H1 (cell line): ENCODE data around the gene AKR1D1. TPM values are rescaled to one million over a fixed set of nuclear protein-coding genes. Genes with fewer than 3 reads are reported as not detected.

Experiments used
- CTCF ChIA-PET: fragments of 300-600 bp; sonication (Branson Sonifier 250); formaldehyde crosslinking; loops from one replicate; lab custom pipeline; 2021; ENCODE audit not compliant: partially characterized antibody; lab: Charles Lee
- POLR2A ChIA-PET: fragments of 300-600 bp; sonication (Branson Sonifier 250); formaldehyde crosslinking; loops from one replicate; lab custom pipeline; 2021; ENCODE audit warnings: inconsistent platforms; ENCODE audit not compliant: partially characterized antibody; lab: Charles Lee
- DNase-seq, 2 experiments: peaks; one replicate each; pipeline versions ENCODE4 v3.0.0 to v3.0.0-alpha.2; 2010 to 2022; ENCODE audit warnings: low spot score in 2 of 2, low read depth in 1 of 2, mixed read lengths in 1 of 2
- FAIRE-seq: peaks from 2 replicates; lab custom pipeline; 2011; peaks lifted over from hg19 to GRCh38; lab: Jason Lieb, UNC
- H2AFZ ChIP-seq: 2 replicates; pipeline ENCODE4 v1.8.1; 2012; ENCODE audit warnings: low read length, inconsistent platforms
- H2AK5ac ChIP-seq: 2 replicates; pipeline ENCODE4 v1.6.1; 2013; ENCODE audit warnings: low read depth, low read length
- H2BK120ac ChIP-seq: replicated peaks from 2 replicates; pipeline ENCODE3; 2013; ENCODE audit warnings: low read depth, low read length, inconsistent platforms
- H2BK12ac ChIP-seq: 2 replicates; pipeline ENCODE4 v1.6.1; 2013; ENCODE audit warnings: low read depth, low read length
- H2BK15ac ChIP-seq: 2 replicates; pipeline ENCODE4 v1.6.1; 2013; ENCODE audit warnings: low read length
- H2BK20ac ChIP-seq: 2 replicates; pipeline ENCODE4 v1.6.1; 2013; ENCODE audit warnings: low read length
- H2BK5ac ChIP-seq: 2 replicates; pipeline ENCODE4 v1.6.1; 2013; ENCODE audit warnings: low read depth, low read length
- H3K14ac ChIP-seq: 2 replicates; pipeline ENCODE4 v1.6.1; 2013; ENCODE audit warnings: inconsistent platforms; ENCODE audit not compliant: insufficient read length
- H3K18ac ChIP-seq: 2 replicates; pipeline ENCODE4 v1.6.1; 2013; ENCODE audit warnings: low read length; ENCODE audit errors: extremely low read depth
- H3K23ac ChIP-seq: 2 replicates; pipeline ENCODE4 v1.6.1; 2013; ENCODE audit warnings: inconsistent platforms; ENCODE audit not compliant: insufficient read length
- H3K23me2 ChIP-seq: 2 replicates; pipeline ENCODE4 v1.6.1; 2013; ENCODE audit warnings: low read depth, low read length
- H3K27ac ChIP-seq: 2 replicates; pipeline ENCODE4 v1.6.1; 2011; ENCODE audit warnings: low read depth, low read length, inconsistent platforms
- H3K27me3 ChIP-seq, 4 experiments: replicated peaks in 1 of 4; 1 replicate in 1 of 4; 2 replicates in 3 of 4; pipeline versions ENCODE4 v1.6.1 to v1.8.1; 2011 to 2013; ENCODE audit warnings: low read length in 3 of 4, mild to moderate bottlenecking in 3 of 4, inconsistent platforms in 2 of 4, mixed read lengths in 2 of 4, moderate library complexity in 1 of 4; ENCODE audit not compliant: control insufficient read depth in 3 of 4, insufficient read depth in 3 of 4; ENCODE audit errors: extremely low read depth in 1 of 4
- H3K36me3 ChIP-seq, 4 experiments: 2 replicates each; pipeline versions ENCODE4 v1.6.1 to v1.8.1; 2011 to 2013; ENCODE audit warnings: mild to moderate bottlenecking in 4 of 4, low read length in 3 of 4, moderate library complexity in 2 of 4, control low read depth in 1 of 4, inconsistent platforms in 1 of 4; ENCODE audit not compliant: insufficient read depth in 4 of 4, control insufficient read depth in 2 of 4
- H3K4ac ChIP-seq: replicated peaks from 2 replicates; pipeline ENCODE3; 2013; ENCODE audit warnings: low read length, low read depth, mixed read lengths, inconsistent platforms; ENCODE audit not compliant: insufficient read length
- H3K4me1 ChIP-seq, 4 experiments: replicated peaks in 1 of 4; 1 replicate in 1 of 4; 2 replicates in 3 of 4; pipeline versions ENCODE4 v1.6.1 to v1.8.1; 2011 to 2013; ENCODE audit warnings: low read length in 3 of 4, inconsistent platforms in 2 of 4, mixed read lengths in 1 of 4; ENCODE audit not compliant: insufficient read depth in 4 of 4, control insufficient read depth in 3 of 4
- H3K4me2 ChIP-seq, 2 experiments: 2 replicates each; pipeline versions ENCODE4 v1.6.1 to v1.8.1; 2011 to 2013; ENCODE audit warnings: low read depth in 2 of 2, low read length in 2 of 2, control low read depth in 1 of 2, inconsistent platforms in 1 of 2, mild to moderate bottlenecking in 1 of 2; ENCODE audit not compliant: insufficient read depth in 1 of 2
- H3K4me3 ChIP-seq, 4 experiments: fragments of 200-600, 300-600 bp in 1 of 4; sonication (generic), shearing (Covaris generic), sonication (Bioruptor Twin) in 1 of 4; 2 replicates each; pipeline versions ENCODE4 v1.5.1 to v1.8.1; 2011 to 2016; ENCODE audit warnings: low read length in 4 of 4, low read depth in 3 of 4, control low read depth in 2 of 4, inconsistent platforms in 2 of 4, mild to moderate bottlenecking in 2 of 4, mixed read lengths in 1 of 4, moderate library complexity in 1 of 4; ENCODE audit not compliant: insufficient read depth in 2 of 4; ENCODE audit errors: extremely low read depth in 1 of 4
- H3K56ac ChIP-seq: replicated peaks from 2 replicates; pipeline ENCODE3; 2013; ENCODE audit warnings: low read depth, mild to moderate bottlenecking, mixed read lengths, low read length, inconsistent platforms; ENCODE audit not compliant: insufficient read length
- H3K79me1 ChIP-seq: 2 replicates; pipeline ENCODE4 v1.6.1; 2013; ENCODE audit warnings: low read depth, low read length, control low read depth
- H3K79me2 ChIP-seq, 2 experiments: 2 replicates each; pipeline versions ENCODE4 v1.6.1 to v1.8.1; 2012 to 2013; ENCODE audit warnings: low read length in 2 of 2, mild to moderate bottlenecking in 2 of 2, inconsistent platforms in 1 of 2; ENCODE audit not compliant: insufficient read depth in 2 of 2, control insufficient read depth in 1 of 2
- H3K9ac ChIP-seq, 4 experiments: replicated peaks in 1 of 4; 1 replicate in 1 of 4; 2 replicates in 3 of 4; pipeline versions ENCODE4 v1.6.1 to v1.8.1; 2011 to 2013; ENCODE audit warnings: low read depth in 3 of 4, low read length in 3 of 4, control low read depth in 2 of 4, mild to moderate bottlenecking in 2 of 4, moderate library complexity in 2 of 4, inconsistent platforms in 1 of 4; ENCODE audit errors: extremely low read depth in 1 of 4
- H3K9me3 ChIP-seq, 2 experiments: 2 replicates each; pipeline versions ENCODE4 v1.6.1 to v1.8.1; 2012 to 2013; ENCODE audit warnings: mild to moderate bottlenecking in 2 of 2, moderate library complexity in 2 of 2, control low read depth in 1 of 2, inconsistent platforms in 1 of 2, low read depth in 1 of 2, low read length in 1 of 2, mixed read lengths in 1 of 2; ENCODE audit not compliant: insufficient read depth in 2 of 2
- H4K20me1 ChIP-seq, 2 experiments: replicated peaks in 1 of 2; 2 replicates each; pipeline versions ENCODE3 to v1.8.1; 2011 to 2013; ENCODE audit warnings: inconsistent platforms in 2 of 2, low read length in 2 of 2, mild to moderate bottlenecking in 1 of 2; ENCODE audit not compliant: insufficient read depth in 2 of 2, control insufficient read depth in 1 of 2
- H4K5ac ChIP-seq: 2 replicates; pipeline ENCODE4 v1.6.1; 2013; ENCODE audit warnings: low read length, low read depth, mixed read lengths, inconsistent platforms; ENCODE audit not compliant: insufficient read length
- H4K8ac ChIP-seq: 2 replicates; pipeline ENCODE4 v1.8.0; 2013; ENCODE audit warnings: mild to moderate bottlenecking, moderate library complexity, low read length, inconsistent platforms; ENCODE audit not compliant: insufficient read depth; ENCODE audit errors: extremely low read depth
- H4K91ac ChIP-seq: replicated peaks from 2 replicates; pipeline ENCODE3; 2013; ENCODE audit warnings: low read length, mixed read lengths, inconsistent platforms; ENCODE audit not compliant: insufficient read length
- CBX5 ChIP-seq: fragments of 300-800, 300-1000 bp; sonication (generic); IDR thresholded peaks from 2 replicates; pipeline ENCODE4 v1.7.1; 2016; ENCODE audit warnings: antibody characterized with exemption, low read length, low read depth
- CBX8 ChIP-seq: fragments of 300-800, 300-1000 bp; sonication (generic); IDR thresholded peaks from 2 replicates; pipeline ENCODE4 v1.7.1; 2016; ENCODE audit warnings: low read depth, low read length, borderline replicate concordance
- SIN3A ChIP-seq, 2 experiments: IDR thresholded peaks in 1 of 2; conservative IDR thresholded peaks in 1 of 2; 2 replicates each; pipeline ENCODE4 v1.6.1; 2011 to 2012; ENCODE audit warnings: low read length in 2 of 2, improper control_type of control experiment in 1 of 2, low read depth in 1 of 2, mild to moderate bottlenecking in 1 of 2
- SIX5 ChIP-seq: IDR thresholded peaks from 2 replicates; pipeline ENCODE4 v1.6.1; 2011; ENCODE audit warnings: mild to moderate bottlenecking, low read depth, low read length
- SP2 ChIP-seq: IDR thresholded peaks from 2 replicates; pipeline ENCODE4 v1.6.1; 2012; ENCODE audit warnings: mild to moderate bottlenecking, low read length, inconsistent platforms
- SUZ12 ChIP-seq: fragments of 200-600 bp; sonication (generic); IDR thresholded peaks from 2 replicates; pipeline ENCODE4 v1.6.1; 2012; ENCODE audit warnings: mild to moderate bottlenecking, inconsistent platforms, low read length, moderate library complexity, mixed read lengths
- TAF1 ChIP-seq: IDR thresholded peaks from 2 replicates; pipeline ENCODE4 v1.6.1; 2011; ENCODE audit warnings: mild to moderate bottlenecking, low read depth, low read length
- TCF12 ChIP-seq: IDR thresholded peaks from 2 replicates; pipeline ENCODE4 v1.6.1; 2011; ENCODE audit warnings: low read depth, mild to moderate bottlenecking, low read length
- TEAD4 ChIP-seq: IDR thresholded peaks from 2 replicates; pipeline ENCODE4 v1.6.1; 2012; ENCODE audit warnings: low read depth, low read length, inconsistent platforms, mixed read lengths
- WGBS, 2 experiments: shearing (Covaris generic) in 1 of 2; methylation state at CpG; one replicate each; pipeline versions ENCODE4 v1.1.6 to v1.1.7; 2013 to 2015; ENCODE audit warnings: low lambda C conversion rate in 2 of 2, mixed read lengths in 2 of 2, inconsistent platforms in 1 of 2, low coverage in 1 of 2, missing lambda C conversion rate in 1 of 2; ENCODE audit not compliant: insufficient replicate concordance in 2 of 2, insufficient coverage in 1 of 2, insufficient read length in 1 of 2; ENCODE audit errors: extremely low coverage in 1 of 2, missing lambda C conversion rate in 1 of 2; 5-methylcytosine and 5-hydroxymethylcytosine counted together
- polyA plus RNA-seq, 7 experiments: library from polyadenylated mRNA; depleted of rRNA in 3 of 7; stranded (reverse) in 5 of 7; unstranded in 2 of 7; fragments of >200 nt in 5 of 7; fragments of 200-250 nt in 2 of 7; gene quantifications; 1 replicate in 5 of 7; 2 replicates in 1 of 7; 4 replicates in 1 of 7; pipeline versions ENCODE4 v1.2.1 to v1.2.3, GENCODE V29; 2011 to 2013; ENCODE audit warnings: missing spikeins in 2 of 7, mixed read lengths in 2 of 7
- total RNA-seq: library from RNA; stranded (reverse); fragmentation: NEBNext Ultra II Directional; extraction: Animal tissue kit (Norgen Biotek cat#: 25700); gene quantifications from 2 replicates; pipeline ENCODE4 v1.2.1, GENCODE V29; 2021
- TF ChIP-seq, protein P1 (sequence below): IDR thresholded peaks from 2 replicates; pipeline ENCODE4 v1.6.1; 2011; ENCODE audit warnings: low read depth, mild to moderate bottlenecking, low read length; ENCODE audit not compliant: insufficient read depth

AKR1D1 gene
- total and polyA plus RNA-seq, 2 of the 8 experiments (the other 6 are each of a cell fraction or from before 2014, with no cell fraction given), result not detected

- no peak overlapping the region for H3K4ac ChIP-seq
- H4K20me1 ChIP-seq, result no peaks in the 10 kb centered on the region
- H3K4me1 ChIP-seq, result peaks cover 0 to 6% (median under 1%) of the 10 kb centered on the region in 4 experiments; a peak in 4 of 7 replicates
- WGBS, 2 experiments, result 88% methylated on average over 2 of the region's 2 CpGs; no CpG with 5 or more reads in 1 of the 2 experiments
- no peak overlapping the region for H4K91ac ChIP-seq
- ChIA-PET POLR2A (interaction anchor here (0.9 kb wide), 2 partner anchors 10 to 43 kb away, joined by 3 read pairs; no protein-coding TSS in a partner anchor), CTCF (no interaction called here)
- H3K27ac ChIP-seq, result no peak overlapping the region
- no peak for FAIRE-seq
- H3K23ac ChIP-seq, result no peak overlapping the region
- no peak overlapping the region for H2BK5ac ChIP-seq
- no peak overlapping the region for H2BK20ac ChIP-seq
- no peaks in the 10 kb centered on the region for H3K79me2 ChIP-seq
- H2BK12ac ChIP-seq, result no peak overlapping the region
- no peaks in the 10 kb centered on the region for H3K79me1 ChIP-seq
- no peak overlapping the region for H3K4me3 ChIP-seq
- no peak overlapping the region for H3K56ac ChIP-seq
- no peak overlapping the region for H2AK5ac ChIP-seq
- H3K23me2 ChIP-seq, result no peaks in the 10 kb centered on the region
- H3K9me3 ChIP-seq, result peaks cover 13 to 14% of the 10 kb centered on the region in 2 experiments
- no peak overlapping the region for H4K5ac ChIP-seq
- peaks cover 0 to 10% (median 1%) of the 10 kb centered on the region in 4 experiments; a peak in 3 of 8 replicates for H3K36me3 ChIP-seq
- no peak overlapping the region for H3K9ac ChIP-seq
- TF ChIP-seq, protein P1, sequence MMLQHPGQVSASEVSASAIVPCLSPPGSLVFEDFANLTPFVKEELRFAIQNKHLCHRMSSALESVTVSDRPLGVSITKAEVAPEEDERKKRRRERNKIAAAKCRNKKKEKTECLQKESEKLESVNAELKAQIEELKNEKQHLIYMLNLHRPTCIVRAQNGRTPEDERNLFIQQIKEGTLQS, result no peak
- TF ChIP-seq TEAD4 (no peak), CBX8 (no peak), CBX5 (no peak), SIN3A (conservative IDR thresholded peaks at IDR 0.05 in 1 of 2, IDR thresholded peaks at IDR 0.05 in 1 of 2; ENCODE audit: low read depth in 1 of 2, low read length in 2 of 2) (no peak), SP2 (no peak), SIX5 (no peak), TAF1 (no peak), TCF12 (no peak), SUZ12 (no peak)
- H4K8ac ChIP-seq, result no peak overlapping the region
- H2BK15ac ChIP-seq, result no peak overlapping the region
- no peak overlapping the region for H2AFZ ChIP-seq
- H3K27me3 ChIP-seq, result no peaks in the 10 kb centered on the region
- no peak overlapping the region for H3K4me2 ChIP-seq
- H3K14ac ChIP-seq, result no peak overlapping the region
- H2BK120ac ChIP-seq, result no peak overlapping the region
- H3K18ac ChIP-seq, result no peak overlapping the region
- no peak for DNase-seq
Observed at GRCh38 chr7:138070908-138071307, 5.4 kb upstream of the AKR1D1 start.
